ENCODE measurements around the gene LY6G5C. TPM values are rescaled to one million over a fixed set of nuclear protein-coding genes. Genes with fewer than 3 reads are reported as not detected.

Gene LY6G5C
- total and polyA plus RNA-seq, 2 of the 13 experiments (the other 11 are each of a cell fraction or from before 2014, with no cell fraction given): 0.33 to 0.55 TPM

- TF ChIP-seq ZNF280D (CRISPR knock-in tag; IDR thresholded peaks at IDR 0.05) (no peak), SUZ12 (IDR thresholded peaks at IDR 0.05; ENCODE audit: low read depth, low read length) (no peak), ETV5 (CRISPR knock-in tag; IDR thresholded peaks at IDR 0.05; ENCODE audit: borderline replicate concordance) (peak; percentile 5; the same call in 1 of the 2 replicates), ZNF678 (CRISPR knock-in tag; IDR thresholded peaks at IDR 0.05) (no peak), ZNF282 (IDR thresholded peaks at IDR 0.05; ENCODE audit: partially characterized antibody) (no peak), ZNF782 (CRISPR knock-in tag; IDR thresholded peaks at IDR 0.05; ENCODE audit: borderline replicate concordance) (peak; percentile 12; the same call in 1 of the 2 replicates), ZNF331 (CRISPR knock-in tag; IDR thresholded peaks at IDR 0.05) (no peak), ZNF180 (CRISPR knock-in tag; IDR thresholded peaks at IDR 0.05; ENCODE audit: borderline replicate concordance, low read depth) (no peak), ZNF496 (CRISPR knock-in tag; IDR thresholded peaks at IDR 0.05; ENCODE audit: insufficient replicate concordance) (no peak), PRDM4 (CRISPR knock-in tag; IDR thresholded peaks at IDR 0.05; ENCODE audit: borderline replicate concordance) (no peak), ZNF883 (CRISPR knock-in tag; IDR thresholded peaks at IDR 0.05; ENCODE audit: not compliant biosample characterization) (no peak), ETS1 (CRISPR knock-in tag; IDR thresholded peaks at IDR 0.05) (no peak), NPAS2 (CRISPR knock-in tag; IDR thresholded peaks at IDR 0.05; ENCODE audit: borderline replicate concordance) (no peak), ATF5 (CRISPR knock-in tag; IDR thresholded peaks at IDR 0.05; ENCODE audit: low read depth) (no peak), ZNF367 (CRISPR knock-in tag; IDR thresholded peaks at IDR 0.05; ENCODE audit: borderline replicate concordance) (no peak), SRSF9 (IDR thresholded peaks at IDR 0.05; ENCODE audit: borderline replicate concordance, insufficient read depth, low read depth, low read length, poor library complexity, severe bottlenecking) (no peak), STAG1 (CRISPR knock-in tag; IDR thresholded peaks at IDR 0.05) (peak; percentile 99), TRIM24 (CRISPR knock-in tag; IDR thresholded peaks at IDR 0.05) (no peak), ZNF792 (CRISPR knock-in tag; IDR thresholded peaks at IDR 0.05) (no peak), KLF9 (CRISPR knock-in tag; IDR thresholded peaks at IDR 0.05; ENCODE audit: low read depth) (no peak), SMC3 (IDR thresholded peaks at IDR 0.05; ENCODE audit: low read length) (peak; percentile 92), ELF4 (CRISPR knock-in tag; IDR thresholded peaks at IDR 0.05; ENCODE audit: borderline replicate concordance) (no peak)
Measured at GRCh38 chr6:31680226-31681134, at the start of gene LY6G5C (continued).
